COLO668 (cell line): ENCODE data around the gene MAP1S.
A peak's percentile ranks its signal among the peaks of the same experiment; 100 is the strongest.

Experiments
- DNase-seq: peaks from one replicate; lab custom pipeline; 2025; ENCODE audit not compliant: unreplicated experiment; lab: John Stamatoyannopoulos, UW

The MAP1S gene

GRCh38 chr19:17737690-17738153 is 18.4 kb downstream of the MAP1S start:
- DNase-seq, result no peak

GRCh38 chr19:17739121-17739875 is 20.0 kb downstream of the MAP1S start:
- peak; percentile 21 for DNase-seq

- no peak for DNase-seq
Observed at GRCh38 chr19:17741456-17741855, 22.2 kb downstream of the MAP1S start.

- no peak for DNase-seq
Observed at GRCh38 chr19:17743874-17744580, 24.7 kb downstream of the MAP1S start.

- peak; percentile 92 for DNase-seq
Observed at GRCh38 chr19:17747205-17748098, 28.2 kb downstream of the MAP1S start.

GRCh38 chr19:17748884-17749638 is 29.8 kb downstream of the MAP1S start:
- DNase-seq, result no peak

GRCh38 chr19:17749912-17750317 is 30.6 kb downstream of the MAP1S start:
- no peak for DNase-seq

- DNase-seq, result peak; percentile 8
Observed at GRCh38 chr19:17751103-17751911, 32.0 kb downstream of the MAP1S start, which contains the start of gene FCHO1. Gene FCHO1 (plus strand): TSS chr19:17751477. CDS start chr19:17755165, 3,688 bp downstream.

- DNase-seq, result no peak
Observed at GRCh38 chr19:17751912-17752273, 32.6 kb downstream of the MAP1S start.

- DNase-seq, result no peak
Observed at GRCh38 chr19:17752865-17753639, 33.8 kb downstream of the MAP1S start.

- peak; percentile 76 for DNase-seq
Observed at GRCh38 chr19:17753976-17754375, 34.7 kb downstream of the MAP1S start.

- no peak for DNase-seq
Observed at GRCh38 chr19:17754634-17755442, 35.6 kb downstream of the MAP1S start.

GRCh38 chr19:17755443-17755890 is 36.2 kb downstream of the MAP1S start:
- no peak for DNase-seq

GRCh38 chr19:17755977-17756670 is 36.8 kb downstream of the MAP1S start:
- DNase-seq, result peak; percentile 63

- no peak for DNase-seq
Observed at GRCh38 chr19:17757125-17757524, 37.8 kb downstream of the MAP1S start.

- DNase-seq, result no peak
Observed at GRCh38 chr19:17758515-17758914, 39.2 kb downstream of the MAP1S start.

- DNase-seq, result no peak
Observed at GRCh38 chr19:17761148-17761547, 41.9 kb downstream of the MAP1S start.
